Activated CD8-positive, alpha-beta memory T cell treated with anti-CD3 and anti-CD28 coated beads for 36 hours (primary cell): ENCODE results near the gene RASGEF1B. TPM values are rescaled to one million over a fixed set of nuclear protein-coding genes. Genes with fewer than 3 reads are reported as not detected.
"Not testable (repeated sequence)": the region's sequence is repeated elsewhere in the genome, so short reads cannot be mapped to it uniquely, and the experiment has no call there.

Experiments used
- CTCF ChIA-PET: fragments of 350-600 bp; sonication (Branson Sonifier 250); formaldehyde crosslinking; loops from one replicate; lab custom pipeline; 2021; ENCODE audit warnings: antibody characterized with exemption; lab: Charles Lee
- POLR2A ChIA-PET: fragments of 350-600 bp; sonication (Branson Sonifier 250); formaldehyde crosslinking; loops from one replicate; lab custom pipeline; 2021; ENCODE audit warnings: antibody characterized with exemption; lab: Charles Lee
- total RNA-seq, 2 experiments: library from RNA; stranded (reverse); gene quantifications; one replicate each; pipeline ENCODE4 v1.2.3, GENCODE V29; 2021

Gene RASGEF1B
- total RNA-seq, 2 experiments from 2014 or later, result 4.0 to 4.5 TPM

GRCh38 chr4:81421346-81422218 is 50.1 kb downstream of the RASGEF1B start:
- ChIA-PET POLR2A (no interaction called here), CTCF (no interaction called here)

- ChIA-PET POLR2A (no interaction called here), CTCF (interaction anchor here (1.0 kb wide), 1 partner anchor 9 kb away, joined by 3 read pairs; no protein-coding TSS in a partner anchor)
These were observed 53.1 kb downstream of the RASGEF1B start for GRCh38 chr4:81418572-81418971.

GRCh38 chr4:81412946-81413495 is 58.7 kb downstream of the RASGEF1B start:
- ChIA-PET CTCF (no interaction called here), POLR2A (no interaction called here)

- CTCF ChIA-PET, result no interaction called here
- POLR2A ChIA-PET, result no interaction called here
These were observed 61.0 kb downstream of the RASGEF1B start for GRCh38 chr4:81410680-81411079.

- CTCF ChIA-PET, result interaction anchor here (1.1 kb wide), 1 partner anchor 8 kb away, joined by 3 read pairs; no protein-coding TSS in a partner anchor
- POLR2A ChIA-PET, result no interaction called here
These were observed 61.9 kb downstream of the RASGEF1B start for GRCh38 chr4:81409836-81410235.

GRCh38 chr4:81408341-81408740 is 63.4 kb downstream of the RASGEF1B start:
- POLR2A ChIA-PET, result no interaction called here
- CTCF ChIA-PET, result no interaction called here

- CTCF ChIA-PET, result no interaction called here
These were observed 64.0 kb downstream of the RASGEF1B start for GRCh38 chr4:81407726-81408125.

GRCh38 chr4:81406481-81406880 is 65.2 kb downstream of the RASGEF1B start:
- CTCF ChIA-PET, result interaction anchor here (0.6 to 1.2 kb wide), 3 partner anchors 11 to 499 kb away, joined by 3 to 5 read pairs (median 4); no protein-coding TSS in a partner anchor
- POLR2A ChIA-PET, result not testable (repeated sequence)

More at GRCh38 chr4:81407726-81408125, 64.0 kb downstream of the RASGEF1B start:
- POLR2A ChIA-PET, result no interaction called here

- CTCF ChIA-PET, result interaction anchor here (0.6 to 1.2 kb wide), 3 partner anchors 11 to 500 kb away, joined by 3 to 5 read pairs (median 4); no protein-coding TSS in a partner anchor
- POLR2A ChIA-PET, result no interaction called here
These were observed 65.8 kb downstream of the RASGEF1B start for GRCh38 chr4:81405900-81406401.

- ChIA-PET POLR2A (no interaction called here), CTCF (no interaction called here)
These were observed 67.0 kb downstream of the RASGEF1B start for GRCh38 chr4:81404741-81405140.

GRCh38 chr4:81404294-81404693 is 67.4 kb downstream of the RASGEF1B start:
- POLR2A ChIA-PET, result no interaction called here
- CTCF ChIA-PET, result no interaction called here

GRCh38 chr4:81399306-81400086 is 72.2 kb downstream of the RASGEF1B start:
- ChIA-PET CTCF (interaction anchor here (0.6 kb wide), 1 partner anchor 231 kb away, joined by 3 read pairs; no protein-coding TSS in a partner anchor), POLR2A (no interaction called here)

GRCh38 chr4:81398379-81398778 is 73.3 kb downstream of the RASGEF1B start:
- CTCF ChIA-PET, result no interaction called here

GRCh38 chr4:81397635-81398034 is 74.1 kb downstream of the RASGEF1B start:
- POLR2A ChIA-PET, result no interaction called here
- CTCF ChIA-PET, result no interaction called here

More at GRCh38 chr4:81398379-81398778, 73.3 kb downstream of the RASGEF1B start:
- POLR2A ChIA-PET, result no interaction called here

- CTCF ChIA-PET, result interaction anchor here (1.5 kb wide), 1 partner anchor 11 kb away, joined by 5 read pairs; no protein-coding TSS in a partner anchor
- POLR2A ChIA-PET, result no interaction called here
These were observed 76.5 kb downstream of the RASGEF1B start for GRCh38 chr4:81395239-81395638.

GRCh38 chr4:81392164-81392563 is 79.5 kb downstream of the RASGEF1B start:
- POLR2A ChIA-PET, result no interaction called here
- CTCF ChIA-PET, result no interaction called here

- ChIA-PET CTCF (no interaction called here), POLR2A (no interaction called here)
These were observed 82.0 kb downstream of the RASGEF1B start for GRCh38 chr4:81389720-81390119.

- ChIA-PET POLR2A (no interaction called here), CTCF (no interaction called here)
These were observed 91.3 kb downstream of the RASGEF1B start for GRCh38 chr4:81380437-81380836.

GRCh38 chr4:81378386-81378785 is 93.3 kb downstream of the RASGEF1B start:
- ChIA-PET POLR2A (no interaction called here), CTCF (no interaction called here)
